SK-N-MC (cell line): ENCODE data around the gene TACC2.

Experiments used
- EZH2 ChIP-seq: fragments of 200-600 bp; sonication (generic); IDR thresholded peaks from one replicate; pipeline ENCODE4 v1.6.1; 2017; ENCODE audit warnings: antibody characterized with exemption
- FOXP2 ChIP-seq: optimal IDR thresholded peaks from 2 replicates; pipeline ENCODE3; 2011; ENCODE audit warnings: mild to moderate bottlenecking, moderate library complexity; ENCODE audit not compliant: insufficient read depth; ENCODE audit errors: extremely low read length, control extremely low read depth
- POLR2AphosphoS5 ChIP-seq: IDR thresholded peaks from 2 replicates; pipeline ENCODE4 v1.6.1; 2012; ENCODE audit warnings: mild to moderate bottlenecking, low read depth, low read length, borderline replicate concordance

- TF ChIP-seq EZH2 (no peak), POLR2AphosphoS5 (no peak), FOXP2 (no peak)
These were observed 125.2 kb downstream of the TACC2 start for GRCh38 chr10:122113945-122114747.
